ENCODE measurements around the gene ZNF649. TPM values are rescaled to one million over a fixed set of nuclear protein-coding genes. Genes with fewer than 3 reads are reported as not detected.

The ZNF649 gene
- total RNA-seq, 1 experiment from 2014 or later, result 4.3 TPM

DNA sequence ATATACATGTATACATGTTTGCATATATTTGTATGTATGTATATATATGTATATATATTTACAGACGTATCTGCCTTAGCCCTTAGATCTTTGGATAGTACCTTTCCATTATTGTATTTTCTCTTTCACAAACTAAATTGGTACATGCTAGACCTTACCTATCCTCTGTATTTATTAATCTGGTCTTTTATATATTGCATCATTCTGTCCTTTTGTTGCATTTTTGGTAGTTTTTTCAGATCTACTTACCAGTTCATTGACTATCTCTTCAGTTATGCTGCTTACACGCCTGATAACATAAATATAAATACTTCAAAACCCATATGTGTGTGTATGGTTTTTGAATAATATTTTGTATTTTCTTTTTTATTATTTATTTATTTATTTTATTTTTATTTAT, 34.1 kb upstream of the ZNF649 start:
- Histone ChIP-seq H3K27ac (ENCODE audit: low read length) (no peak overlapping the region), H3K4me1 (ENCODE audit: control insufficient read depth, insufficient read depth, low read length) (no peaks in the 10 kb centered on the region), H3K36me3 (ENCODE audit: control insufficient read depth, insufficient read depth, low read length) (no peaks in the 10 kb centered on the region; the same call in 1 of the 2 replicates), H3K9me3 (ENCODE audit: control insufficient read depth, insufficient read depth, low read depth, low read length) (peaks cover 30% of the 10 kb centered on the region; the same call in 1 of the 2 replicates), H3K4me3 (ENCODE audit: low read depth in 2 of 2, low read length in 2 of 2) (no peak overlapping the region), H3K27me3 (ENCODE audit: control insufficient read depth, insufficient read depth, low read length) (no peaks in the 10 kb centered on the region)
- ChIA-PET POLR2A (no interaction called here), CTCF (no interaction called here)
- intact Hi-C loops (cut with micrococcal nuclease; ENCODE audit: unreplicated experiment) (no loop called here), in situ Hi-C loops (cut with HindIII; ENCODE audit: low pct_unique_long_range_greater_than_20kb, low sequenced_read_pairs) (no loop called here)
- no peak for DNase-seq (ENCODE audit: low read depth, low spot score)
- TF ChIP-seq, protein P1, sequence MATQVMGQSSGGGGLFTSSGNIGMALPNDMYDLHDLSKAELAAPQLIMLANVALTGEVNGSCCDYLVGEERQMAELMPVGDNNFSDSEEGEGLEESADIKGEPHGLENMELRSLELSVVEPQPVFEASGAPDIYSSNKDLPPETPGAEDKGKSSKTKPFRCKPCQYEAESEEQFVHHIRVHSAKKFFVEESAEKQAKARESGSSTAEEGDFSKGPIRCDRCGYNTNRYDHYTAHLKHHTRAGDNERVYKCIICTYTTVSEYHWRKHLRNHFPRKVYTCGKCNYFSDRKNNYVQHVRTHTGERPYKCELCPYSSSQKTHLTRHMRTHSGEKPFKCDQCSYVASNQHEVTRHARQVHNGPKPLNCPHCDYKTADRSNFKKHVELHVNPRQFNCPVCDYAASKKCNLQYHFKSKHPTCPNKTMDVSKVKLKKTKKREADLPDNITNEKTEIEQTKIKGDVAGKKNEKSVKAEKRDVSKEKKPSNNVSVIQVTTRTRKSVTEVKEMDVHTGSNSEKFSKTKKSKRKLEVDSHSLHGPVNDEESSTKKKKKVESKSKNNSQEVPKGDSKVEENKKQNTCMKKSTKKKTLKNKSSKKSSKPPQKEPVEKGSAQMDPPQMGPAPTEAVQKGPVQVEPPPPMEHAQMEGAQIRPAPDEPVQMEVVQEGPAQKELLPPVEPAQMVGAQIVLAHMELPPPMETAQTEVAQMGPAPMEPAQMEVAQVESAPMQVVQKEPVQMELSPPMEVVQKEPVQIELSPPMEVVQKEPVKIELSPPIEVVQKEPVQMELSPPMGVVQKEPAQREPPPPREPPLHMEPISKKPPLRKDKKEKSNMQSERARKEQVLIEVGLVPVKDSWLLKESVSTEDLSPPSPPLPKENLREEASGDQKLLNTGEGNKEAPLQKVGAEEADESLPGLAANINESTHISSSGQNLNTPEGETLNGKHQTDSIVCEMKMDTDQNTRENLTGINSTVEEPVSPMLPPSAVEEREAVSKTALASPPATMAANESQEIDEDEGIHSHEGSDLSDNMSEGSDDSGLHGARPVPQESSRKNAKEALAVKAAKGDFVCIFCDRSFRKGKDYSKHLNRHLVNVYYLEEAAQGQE (IDR thresholded peaks at IDR 0.05; ENCODE audit: insufficient read depth in 1 of 2, low read depth in 2 of 2, low read length in 1 of 2), result no peak
- TF ChIP-seq TCF7L2 (IDR thresholded peaks at IDR 0.05; ENCODE audit: low read depth, low read length), result no peak
- no peak for TF ChIP-seq SIN3A (IDR thresholded peaks at IDR 0.05; ENCODE audit: borderline replicate concordance, insufficient read depth, low read depth, low read length)
- TF ChIP-seq POLR2AphosphoS5 (IDR thresholded peaks at IDR 0.05; ENCODE audit: low read depth, low read length), result no peak
- TF ChIP-seq, protein P2, sequence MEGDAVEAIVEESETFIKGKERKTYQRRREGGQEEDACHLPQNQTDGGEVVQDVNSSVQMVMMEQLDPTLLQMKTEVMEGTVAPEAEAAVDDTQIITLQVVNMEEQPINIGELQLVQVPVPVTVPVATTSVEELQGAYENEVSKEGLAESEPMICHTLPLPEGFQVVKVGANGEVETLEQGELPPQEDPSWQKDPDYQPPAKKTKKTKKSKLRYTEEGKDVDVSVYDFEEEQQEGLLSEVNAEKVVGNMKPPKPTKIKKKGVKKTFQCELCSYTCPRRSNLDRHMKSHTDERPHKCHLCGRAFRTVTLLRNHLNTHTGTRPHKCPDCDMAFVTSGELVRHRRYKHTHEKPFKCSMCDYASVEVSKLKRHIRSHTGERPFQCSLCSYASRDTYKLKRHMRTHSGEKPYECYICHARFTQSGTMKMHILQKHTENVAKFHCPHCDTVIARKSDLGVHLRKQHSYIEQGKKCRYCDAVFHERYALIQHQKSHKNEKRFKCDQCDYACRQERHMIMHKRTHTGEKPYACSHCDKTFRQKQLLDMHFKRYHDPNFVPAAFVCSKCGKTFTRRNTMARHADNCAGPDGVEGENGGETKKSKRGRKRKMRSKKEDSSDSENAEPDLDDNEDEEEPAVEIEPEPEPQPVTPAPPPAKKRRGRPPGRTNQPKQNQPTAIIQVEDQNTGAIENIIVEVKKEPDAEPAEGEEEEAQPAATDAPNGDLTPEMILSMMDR (IDR thresholded peaks at IDR 0.05), result no peak
- ATAC-seq, result no peak
- BruUV-seq (replicated peaks), result no TSS peak

DNA sequence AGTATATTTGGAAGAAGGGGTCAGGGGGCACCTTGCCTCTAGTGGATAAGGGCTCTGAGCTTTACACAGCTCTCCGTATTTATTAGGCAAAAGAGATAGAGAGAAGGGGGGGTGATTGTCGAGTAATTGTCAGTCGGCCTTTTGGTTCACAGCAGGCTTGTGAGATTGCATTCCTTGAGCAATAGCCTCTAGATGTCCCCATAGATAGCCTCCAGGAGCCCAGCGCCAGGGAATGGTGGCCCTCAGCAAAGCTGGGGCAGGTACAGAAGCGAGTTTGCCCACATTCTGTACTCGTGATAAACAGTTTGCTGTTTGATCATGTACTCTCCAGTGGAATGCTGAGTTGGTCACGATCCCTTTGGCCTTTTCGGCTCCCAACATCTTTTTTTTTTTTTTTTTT, 27.1 kb upstream of the ZNF649 start:
- DNase-seq (ENCODE audit: low read depth, low spot score), result no peak
- TF ChIP-seq, protein P1 (IDR thresholded peaks at IDR 0.05; ENCODE audit: insufficient read depth in 1 of 2, low read depth in 2 of 2, low read length in 1 of 2), result no peak
- TF ChIP-seq, protein P2 (IDR thresholded peaks at IDR 0.05), result no peak
- no peak for TF ChIP-seq POLR2AphosphoS5 (IDR thresholded peaks at IDR 0.05; ENCODE audit: low read depth, low read length)
- no peak for TF ChIP-seq SIN3A (IDR thresholded peaks at IDR 0.05; ENCODE audit: borderline replicate concordance, insufficient read depth, low read depth, low read length)
- no peak for TF ChIP-seq TCF7L2 (IDR thresholded peaks at IDR 0.05; ENCODE audit: low read depth, low read length)
- in situ Hi-C loops (cut with HindIII; ENCODE audit: low pct_unique_long_range_greater_than_20kb, low sequenced_read_pairs) (no loop called here), intact Hi-C loops (cut with micrococcal nuclease; ENCODE audit: unreplicated experiment) (no loop called here)
- ATAC-seq, result no peak
- POLR2A ChIA-PET, result no interaction called here
- no peaks in the 10 kb centered on the region for H3K4me1 ChIP-seq (ENCODE audit: control insufficient read depth, insufficient read depth, low read length)
- no peak overlapping the region for H3K4me3 ChIP-seq (ENCODE audit: low read depth in 2 of 2, low read length in 2 of 2)
- H3K27me3 ChIP-seq (ENCODE audit: control insufficient read depth, insufficient read depth, low read length), result no peaks in the 10 kb centered on the region
- CTCF ChIA-PET, result no interaction called here
- H3K27ac ChIP-seq (ENCODE audit: low read length), result no peak overlapping the region
- peaks cover 11% of the 10 kb centered on the region; the same call in 1 of the 2 replicates for H3K9me3 ChIP-seq (ENCODE audit: control insufficient read depth, insufficient read depth, low read depth, low read length)
- no TSS peak for BruUV-seq (replicated peaks)
- H3K36me3 ChIP-seq (ENCODE audit: control insufficient read depth, insufficient read depth, low read length), result no peaks in the 10 kb centered on the region; the same call in none of the 2 replicates

Data from Panc1 (cell line).